ENCODE results near the gene MAGIX.

GRCh38 chrX:49203536-49203935 lies 41.0 kb downstream of the MAGIX start:
- TF ChIP-seq POLR2A (IDR thresholded peaks at IDR 0.05) (no peak), CTCF (IDR thresholded peaks at IDR 0.05) (no peak)

All from tibial nerve (tissue), 3 donors.